Measurements from ENCODE around the gene PTGER3. TPM values are rescaled to one million over a fixed set of nuclear protein-coding genes. Genes with fewer than 3 reads are reported as not detected.
"Not testable (repeated sequence)": the region's sequence is repeated elsewhere in the genome, so short reads cannot be mapped to it uniquely, and the experiment has no call there.

Gene PTGER3
- total RNA-seq, 1 donor from 2014 or later: under 0.01 TPM

DNA sequence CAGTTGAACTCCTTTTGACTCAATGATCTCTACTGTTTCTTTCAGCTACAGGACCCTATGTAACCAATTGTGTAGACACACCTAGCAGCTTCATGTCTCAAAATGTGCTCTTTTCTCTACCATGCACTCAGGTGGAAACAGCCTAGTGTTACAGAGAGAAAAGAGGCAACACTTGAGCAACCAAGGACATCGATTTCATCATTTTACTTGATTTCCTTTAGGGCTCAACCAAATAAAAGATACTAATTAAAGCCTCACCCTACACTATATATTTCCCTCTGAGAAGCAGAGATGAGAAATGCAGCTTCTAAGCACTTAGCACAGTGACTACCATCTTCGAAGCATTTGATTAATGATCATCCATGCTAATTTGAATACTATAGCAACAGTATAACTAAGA lies 55.1 kb downstream of the PTGER3 start:
- H3K27me3 ChIP-seq (ENCODE audit: control insufficient read depth, insufficient read depth, low read length): no peaks in the 10 kb centered on the region
- TF ChIP-seq, protein P1, sequence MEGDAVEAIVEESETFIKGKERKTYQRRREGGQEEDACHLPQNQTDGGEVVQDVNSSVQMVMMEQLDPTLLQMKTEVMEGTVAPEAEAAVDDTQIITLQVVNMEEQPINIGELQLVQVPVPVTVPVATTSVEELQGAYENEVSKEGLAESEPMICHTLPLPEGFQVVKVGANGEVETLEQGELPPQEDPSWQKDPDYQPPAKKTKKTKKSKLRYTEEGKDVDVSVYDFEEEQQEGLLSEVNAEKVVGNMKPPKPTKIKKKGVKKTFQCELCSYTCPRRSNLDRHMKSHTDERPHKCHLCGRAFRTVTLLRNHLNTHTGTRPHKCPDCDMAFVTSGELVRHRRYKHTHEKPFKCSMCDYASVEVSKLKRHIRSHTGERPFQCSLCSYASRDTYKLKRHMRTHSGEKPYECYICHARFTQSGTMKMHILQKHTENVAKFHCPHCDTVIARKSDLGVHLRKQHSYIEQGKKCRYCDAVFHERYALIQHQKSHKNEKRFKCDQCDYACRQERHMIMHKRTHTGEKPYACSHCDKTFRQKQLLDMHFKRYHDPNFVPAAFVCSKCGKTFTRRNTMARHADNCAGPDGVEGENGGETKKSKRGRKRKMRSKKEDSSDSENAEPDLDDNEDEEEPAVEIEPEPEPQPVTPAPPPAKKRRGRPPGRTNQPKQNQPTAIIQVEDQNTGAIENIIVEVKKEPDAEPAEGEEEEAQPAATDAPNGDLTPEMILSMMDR (IDR thresholded peaks at IDR 0.05; ENCODE audit: insufficient read depth, low read length, severe bottlenecking): no peak
- no peak overlapping the region for H3K4me3 ChIP-seq (ENCODE audit: low read depth, low read length)
- no peak for FAIRE-seq
- H3K36me3 ChIP-seq (ENCODE audit: control insufficient read depth, insufficient read depth, low read length): no peaks in the 10 kb centered on the region
- no peak for DNase-seq (ENCODE audit: low read depth)

DNA sequence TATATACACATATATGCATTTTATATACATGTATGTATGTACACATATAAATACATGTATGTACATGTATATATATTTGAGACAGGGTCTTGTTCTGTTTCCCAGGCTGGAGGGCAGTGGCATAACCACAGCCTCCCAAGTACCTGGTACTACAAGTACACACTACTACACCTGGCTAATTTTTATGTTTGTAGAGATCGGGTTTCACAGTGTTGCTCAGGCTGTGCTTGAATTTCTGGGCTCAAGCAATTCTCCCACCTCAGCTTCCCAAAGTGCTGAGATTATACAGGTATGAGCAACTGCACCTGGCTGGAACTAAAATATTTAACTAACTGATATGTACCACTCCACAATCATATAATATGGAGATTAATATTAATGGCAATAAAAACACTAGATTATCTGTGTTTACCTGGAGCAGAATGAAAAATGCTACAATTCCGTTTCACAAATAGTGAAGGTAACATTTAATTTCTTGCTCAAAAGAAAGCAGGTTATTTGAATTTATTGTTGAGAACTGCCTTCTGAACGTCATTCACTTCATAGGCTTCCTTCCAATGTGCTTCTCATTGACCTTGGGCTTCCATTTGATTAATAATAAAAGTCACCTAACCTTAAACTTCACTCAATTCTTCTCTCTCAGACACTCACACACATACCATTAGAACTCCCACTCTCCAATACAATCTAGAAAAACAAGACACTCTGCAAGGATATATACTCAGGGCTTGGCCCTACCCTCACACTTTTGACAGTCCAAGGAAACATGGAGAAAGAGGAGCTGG lies 57.0 kb downstream of the PTGER3 start:
- H3K4me3 ChIP-seq (ENCODE audit: low read depth, low read length): no peak overlapping the region
- TF ChIP-seq, protein P1 (IDR thresholded peaks at IDR 0.05; ENCODE audit: insufficient read depth, low read length, severe bottlenecking): no peak
- FAIRE-seq (no peak), DNase-seq (ENCODE audit: low read depth) (no peak)
- no peaks in the 10 kb centered on the region for H3K36me3 ChIP-seq (ENCODE audit: control insufficient read depth, insufficient read depth, low read length)
- no peaks in the 10 kb centered on the region for H3K27me3 ChIP-seq (ENCODE audit: control insufficient read depth, insufficient read depth, low read length)

DNA sequence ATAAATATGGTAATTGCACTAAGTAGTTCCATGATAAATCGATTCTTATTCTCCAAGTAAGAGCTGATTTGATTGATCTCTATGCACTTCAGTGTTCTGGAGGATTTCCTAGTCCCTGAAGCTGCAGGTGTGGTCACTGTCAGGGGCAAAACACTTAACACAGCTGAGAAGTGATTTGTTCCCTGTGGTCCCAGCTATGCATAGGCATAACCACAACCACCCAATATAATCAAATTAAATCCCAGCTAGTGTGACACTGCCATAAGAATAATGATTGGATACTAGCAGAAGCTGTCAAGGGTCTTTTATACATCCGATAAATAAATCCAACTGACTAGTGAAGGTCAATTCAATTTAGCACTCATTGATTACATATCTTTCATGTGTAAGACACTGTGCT lies 60.1 kb downstream of the PTGER3 start:
- TF ChIP-seq, protein P1 (IDR thresholded peaks at IDR 0.05; ENCODE audit: insufficient read depth, low read length, severe bottlenecking): no peak
- no peak for FAIRE-seq
- no peak for DNase-seq (ENCODE audit: low read depth)
- H3K27me3 ChIP-seq (ENCODE audit: control insufficient read depth, insufficient read depth, low read length): no peaks in the 10 kb centered on the region
- no peaks in the 10 kb centered on the region for H3K36me3 ChIP-seq (ENCODE audit: control insufficient read depth, insufficient read depth, low read length)
- H3K4me3 ChIP-seq (ENCODE audit: low read depth, low read length): no peak overlapping the region

DNA sequence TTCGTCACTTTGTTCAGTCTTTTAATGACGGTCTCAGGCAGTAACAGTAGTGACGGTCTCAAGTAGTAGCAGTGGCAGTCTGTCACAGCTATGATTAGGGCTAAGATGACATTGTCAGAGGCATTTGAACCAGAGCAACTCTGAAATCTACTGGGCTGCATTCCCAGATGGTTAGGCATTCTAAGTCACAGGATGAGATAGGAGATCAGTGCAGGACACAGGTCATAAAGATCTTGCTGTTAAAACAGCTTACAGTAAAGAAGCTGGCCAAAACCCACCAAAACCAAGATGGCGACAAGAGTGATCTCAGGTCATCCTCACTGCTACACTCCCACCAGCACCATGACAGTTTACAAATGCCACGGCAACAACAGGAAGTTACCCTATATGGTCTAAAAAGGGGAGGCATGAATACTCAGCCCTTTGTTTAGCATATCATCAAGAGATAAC lies 61.8 kb downstream of the PTGER3 start:
- not testable (repeated sequence) for FAIRE-seq; H3K27me3 ChIP-seq (ENCODE audit: control insufficient read depth, insufficient read depth, low read length); H3K4me3 ChIP-seq (ENCODE audit: low read depth, low read length); DNase-seq (ENCODE audit: low read depth); H3K36me3 ChIP-seq (ENCODE audit: control insufficient read depth, insufficient read depth, low read length)

DNA sequence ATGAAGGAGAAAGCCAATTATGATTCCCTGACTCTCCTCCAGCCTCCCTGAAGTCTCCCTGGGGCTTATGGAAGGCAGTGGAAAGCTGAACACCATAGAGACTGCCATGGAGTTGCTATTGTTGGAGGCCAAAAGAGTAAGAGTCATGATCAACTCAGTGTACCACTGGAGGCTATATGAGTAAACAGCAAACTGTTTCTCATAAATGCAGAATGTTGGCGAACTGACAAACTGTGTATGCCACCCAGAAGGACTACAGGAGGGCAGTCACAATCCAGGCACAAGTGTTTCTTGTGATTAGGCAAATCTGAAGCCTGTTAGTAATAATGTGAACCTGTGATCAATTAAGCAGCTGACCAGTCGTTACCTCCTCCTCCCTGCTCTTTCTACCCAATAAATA lies 62.3 kb downstream of the PTGER3 start:
- H3K27me3 ChIP-seq (ENCODE audit: control insufficient read depth, insufficient read depth, low read length); H3K36me3 ChIP-seq (ENCODE audit: control insufficient read depth, insufficient read depth, low read length); H3K4me3 ChIP-seq (ENCODE audit: low read depth, low read length); DNase-seq (ENCODE audit: low read depth): not testable (repeated sequence)
- peak; percentile 62 for FAIRE-seq

DNA sequence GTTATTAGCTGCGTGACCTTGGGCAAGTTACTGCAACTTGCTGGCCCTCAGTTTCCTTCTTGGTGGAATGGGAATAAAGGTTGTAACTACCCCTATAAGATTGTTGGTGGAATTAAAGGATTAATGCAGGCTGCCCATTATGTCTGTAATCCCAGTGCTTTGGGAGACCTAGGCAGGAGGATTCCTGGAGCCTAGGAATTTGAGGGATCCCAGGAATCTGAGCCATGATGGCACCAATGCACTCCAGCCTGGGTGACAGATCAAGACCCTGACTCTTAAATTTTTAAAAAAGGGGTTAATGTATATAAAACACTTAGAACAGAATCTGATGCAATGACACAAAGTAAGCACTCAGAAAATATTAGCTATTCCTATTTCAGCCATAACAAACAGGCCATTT lies 67.3 kb downstream of the PTGER3 start:
- TF ChIP-seq, protein P1 (IDR thresholded peaks at IDR 0.05; ENCODE audit: insufficient read depth, low read length, severe bottlenecking): no peak

DNA sequence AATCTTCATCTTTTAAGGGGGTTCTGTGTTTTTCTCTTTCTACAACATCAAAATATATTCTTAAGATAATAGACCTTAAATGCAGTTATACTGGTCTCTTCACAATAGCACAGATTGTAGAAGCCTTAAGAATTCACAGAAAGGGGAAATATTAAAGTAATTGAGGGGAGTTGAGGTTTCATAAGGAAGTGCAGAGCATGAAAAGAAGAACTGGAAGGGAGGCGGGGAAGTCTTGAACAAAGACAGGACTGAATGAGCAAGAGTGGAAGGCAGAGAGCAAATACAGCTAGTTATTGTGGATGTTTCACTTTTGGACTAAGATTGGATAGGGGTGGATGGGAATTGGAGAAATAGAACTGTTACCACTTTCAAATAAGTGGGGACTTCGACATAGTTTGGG lies 67.7 kb downstream of the PTGER3 start:
- Histone ChIP-seq H3K36me3 (ENCODE audit: control insufficient read depth, insufficient read depth, low read length) (no peaks in the 10 kb centered on the region), H3K27me3 (ENCODE audit: control insufficient read depth, insufficient read depth, low read length) (no peaks in the 10 kb centered on the region), H3K4me3 (ENCODE audit: low read depth, low read length) (no peak overlapping the region)
- FAIRE-seq: no peak
- DNase-seq (ENCODE audit: low read depth): no peak
- TF ChIP-seq, protein P1 (IDR thresholded peaks at IDR 0.05; ENCODE audit: insufficient read depth, low read length, severe bottlenecking): no peak

More for the DNA sequence above, 67.3 kb downstream of the PTGER3 start:
- no peak for FAIRE-seq
- Histone ChIP-seq H3K27me3 (ENCODE audit: control insufficient read depth, insufficient read depth, low read length) (no peaks in the 10 kb centered on the region), H3K4me3 (ENCODE audit: low read depth, low read length) (no peak overlapping the region), H3K36me3 (ENCODE audit: control insufficient read depth, insufficient read depth, low read length) (no peaks in the 10 kb centered on the region)
- no peak for DNase-seq (ENCODE audit: low read depth)
